Renal cortical epithelial cell (primary cell): ENCODE data around the gene ITGA2. TPM values are rescaled to one million over a fixed set of nuclear protein-coding genes. Genes with fewer than 3 reads are reported as not detected.
"Not testable (repeated sequence)": the region's sequence is repeated elsewhere in the genome, so short reads cannot be mapped to it uniquely, and the experiment has no call there.

Source experiments
- DNase-seq: peaks from one replicate; pipeline ENCODE4 v3.0.0-alpha.2; 2011; ENCODE audit warnings: low read depth
- total RNA-seq: library from RNA; depleted of rRNA; stranded (reverse); fragments of >200 nt; gene quantifications from 2 replicates; pipeline ENCODE4 v1.2.3, GENCODE V29; 2014

ITGA2 gene
- total RNA-seq = 21.3 and 54.2 TPM in 2 replicates

DNA sequence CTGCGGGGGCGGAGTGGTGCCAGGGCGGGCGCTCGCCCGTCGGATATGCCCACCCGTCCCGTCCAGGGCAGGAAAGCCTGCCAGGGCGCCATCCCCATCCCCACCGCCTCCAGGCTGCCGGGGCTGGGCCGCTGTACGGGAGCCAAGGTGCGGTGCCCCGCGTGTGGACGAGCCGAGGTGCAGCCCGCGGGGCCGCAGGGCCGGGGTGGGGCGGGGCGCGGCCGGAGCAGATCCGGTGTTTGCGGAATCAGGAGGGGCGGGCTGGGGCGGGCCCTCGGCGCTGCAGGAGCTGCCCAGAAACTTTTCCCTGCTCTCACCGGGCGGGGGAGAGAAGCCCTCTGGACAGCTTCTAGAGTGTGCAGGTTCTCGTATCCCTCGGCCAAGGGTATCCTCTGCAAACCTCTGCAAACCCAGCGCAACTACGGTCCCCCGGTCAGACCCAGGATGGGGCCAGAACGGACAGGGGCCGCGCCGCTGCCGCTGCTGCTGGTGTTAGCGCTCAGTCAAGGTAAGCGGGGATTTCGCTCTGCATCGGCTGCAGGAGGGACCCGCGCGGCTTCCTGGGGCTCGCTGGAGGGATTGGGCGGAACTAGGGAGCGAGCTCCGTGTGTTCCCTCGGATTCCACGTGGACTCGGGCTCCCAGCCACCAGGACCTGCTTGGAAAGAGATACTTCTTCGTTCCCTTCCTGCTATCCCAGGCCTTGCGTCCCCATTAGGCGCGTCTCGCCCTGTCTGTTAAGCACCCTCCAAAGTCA is at the start of gene ITGA2:
Gene ITGA2, plus strand, starts transcription at position 328 of the 756 bp plus-strand sequence. Its CDS starts 117 bp downstream, at position 445.
- DNase-seq = peak; percentile 43

DNA sequence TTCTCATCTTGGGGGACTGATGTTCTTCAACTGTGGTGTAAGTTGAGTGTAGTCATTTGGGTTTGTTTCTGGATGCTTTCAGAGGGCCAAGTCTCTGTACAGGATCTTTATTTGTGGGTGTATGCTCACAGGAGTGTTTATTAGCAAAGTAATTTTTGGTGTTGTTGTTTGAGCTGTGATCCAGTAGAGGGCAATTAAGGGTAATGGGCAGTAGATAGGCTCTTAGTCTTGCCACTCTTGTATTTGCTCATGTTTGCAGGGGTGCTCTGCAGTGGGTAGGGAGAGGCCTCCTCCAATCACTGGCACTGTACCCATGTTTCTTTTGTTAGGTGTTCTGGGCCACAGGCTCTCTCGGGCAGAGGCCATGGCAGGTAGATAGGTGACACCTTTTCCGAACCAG is 45.9 kb upstream of the ITGA2 start:
- no peak for DNase-seq

DNA sequence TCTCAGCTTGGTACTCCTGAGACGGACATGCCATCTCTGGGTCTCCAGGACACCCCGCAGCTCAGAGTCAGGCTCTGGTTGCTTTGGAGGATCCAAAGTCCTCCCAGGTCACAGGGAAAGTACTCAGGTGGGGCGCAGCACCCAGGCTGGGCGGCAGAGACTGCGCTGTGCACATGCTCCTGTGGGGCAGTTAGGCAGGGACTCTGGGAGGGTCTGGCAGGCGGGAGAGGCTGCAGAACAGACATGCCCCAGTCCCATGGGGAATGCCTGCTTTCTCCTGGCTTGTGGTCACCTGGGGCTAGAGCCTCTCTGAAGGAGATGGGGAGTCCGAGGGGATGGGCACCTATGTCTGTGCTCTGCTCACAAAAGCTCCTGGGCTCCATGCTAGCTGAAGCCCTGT is 45.3 kb upstream of the ITGA2 start:
- DNase-seq = no peak

DNA sequence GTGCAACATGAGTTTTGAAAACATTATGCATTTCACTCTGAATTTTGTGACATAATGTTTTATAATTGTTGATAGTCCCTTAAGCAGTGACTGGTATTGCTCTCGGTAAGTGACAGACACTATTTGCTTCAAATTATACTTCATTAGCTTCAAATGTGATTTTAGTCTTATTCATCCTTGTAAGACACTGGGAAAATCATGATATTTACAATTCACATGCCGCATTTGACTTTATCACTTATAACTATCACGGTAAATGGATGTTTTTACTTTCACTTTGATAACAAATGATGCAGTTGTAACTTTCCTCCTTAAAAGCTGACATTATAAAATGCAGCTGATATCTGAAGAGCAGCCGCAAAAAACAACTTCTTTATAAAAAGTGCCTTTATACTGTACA is 44.1 kb upstream of the ITGA2 start:
- DNase-seq = no peak

DNA sequence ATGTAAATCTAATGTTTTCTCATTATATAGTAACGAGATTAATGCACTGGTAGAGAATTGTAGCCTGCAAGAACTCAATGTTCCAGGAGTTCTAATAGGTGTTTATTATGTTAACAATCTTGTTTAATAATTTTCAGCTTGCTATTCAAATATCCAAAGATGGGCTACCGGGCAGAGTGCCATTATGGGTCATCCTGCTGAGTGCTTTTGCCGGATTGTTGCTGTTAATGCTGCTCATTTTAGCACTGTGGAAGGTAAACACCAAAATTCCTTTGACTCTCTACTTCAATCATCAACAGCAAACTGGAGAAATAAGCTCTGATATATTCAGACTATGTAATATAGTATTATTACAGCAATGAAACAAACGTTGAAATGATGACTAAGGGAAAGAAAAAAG is 41.9 kb upstream of the ITGA2 start:
- DNase-seq = peak; percentile 64

DNA sequence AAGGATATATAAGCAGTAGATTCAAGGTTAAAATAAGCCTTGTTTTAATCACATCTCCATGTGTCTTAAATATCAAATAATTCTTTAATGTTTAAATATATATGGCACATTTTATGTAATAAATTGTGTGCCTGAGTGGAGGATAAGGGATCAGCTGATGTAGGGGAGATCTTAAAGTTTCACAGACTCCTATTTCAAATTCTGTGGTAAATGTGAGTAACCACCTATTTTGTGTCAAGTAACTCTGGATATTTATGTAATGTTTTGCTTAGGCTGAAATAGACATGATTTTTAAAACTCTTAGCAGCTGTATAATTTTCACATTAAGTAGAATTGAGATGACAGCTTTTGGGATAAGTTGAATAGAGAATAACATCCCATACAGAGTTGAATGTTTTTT is 41.3 kb upstream of the ITGA2 start:
- DNase-seq = no peak

DNA sequence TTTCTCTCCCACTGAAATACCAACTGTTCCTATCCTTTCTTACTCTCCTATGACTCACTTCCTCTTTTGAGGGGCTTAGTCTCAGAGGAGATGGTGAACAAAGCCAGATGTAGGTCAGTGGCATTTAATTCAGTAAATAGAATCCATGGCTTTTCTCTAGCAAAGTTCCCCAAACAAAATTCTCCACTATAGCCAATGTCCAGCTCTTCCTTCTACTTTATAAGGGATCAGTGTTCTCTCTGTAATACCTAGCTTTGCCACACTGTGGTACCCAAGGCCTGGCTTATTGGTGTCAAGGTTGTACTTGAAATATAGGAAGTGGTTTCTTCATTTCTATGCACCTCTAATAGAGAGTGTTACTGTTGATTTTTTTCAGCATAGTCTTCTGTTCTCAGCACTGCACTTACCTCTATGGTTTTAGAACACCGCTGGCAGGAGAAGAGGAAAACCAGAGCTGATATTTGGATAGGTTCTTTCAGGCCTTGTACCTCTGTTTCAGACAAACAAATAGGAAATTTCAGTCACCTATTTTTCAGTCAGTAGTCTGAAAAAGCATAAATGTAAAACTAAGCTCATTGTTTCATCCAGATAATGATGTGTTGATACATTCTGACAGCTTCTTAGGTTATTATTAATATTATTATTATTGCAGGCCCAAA is 40.6 kb upstream of the ITGA2 start:
- DNase-seq = peak; percentile 83

GRCh38 chr5:52950686-52951085 is 38.5 kb upstream of the ITGA2 start:
- DNase-seq = no peak

- no peak for DNase-seq
Observed at GRCh38 chr5:52952483-52952882, 36.7 kb upstream of the ITGA2 start.

- DNase-seq = peak; percentile 25
Observed at GRCh38 chr5:52956014-52956413, 33.1 kb upstream of the ITGA2 start.

DNA sequence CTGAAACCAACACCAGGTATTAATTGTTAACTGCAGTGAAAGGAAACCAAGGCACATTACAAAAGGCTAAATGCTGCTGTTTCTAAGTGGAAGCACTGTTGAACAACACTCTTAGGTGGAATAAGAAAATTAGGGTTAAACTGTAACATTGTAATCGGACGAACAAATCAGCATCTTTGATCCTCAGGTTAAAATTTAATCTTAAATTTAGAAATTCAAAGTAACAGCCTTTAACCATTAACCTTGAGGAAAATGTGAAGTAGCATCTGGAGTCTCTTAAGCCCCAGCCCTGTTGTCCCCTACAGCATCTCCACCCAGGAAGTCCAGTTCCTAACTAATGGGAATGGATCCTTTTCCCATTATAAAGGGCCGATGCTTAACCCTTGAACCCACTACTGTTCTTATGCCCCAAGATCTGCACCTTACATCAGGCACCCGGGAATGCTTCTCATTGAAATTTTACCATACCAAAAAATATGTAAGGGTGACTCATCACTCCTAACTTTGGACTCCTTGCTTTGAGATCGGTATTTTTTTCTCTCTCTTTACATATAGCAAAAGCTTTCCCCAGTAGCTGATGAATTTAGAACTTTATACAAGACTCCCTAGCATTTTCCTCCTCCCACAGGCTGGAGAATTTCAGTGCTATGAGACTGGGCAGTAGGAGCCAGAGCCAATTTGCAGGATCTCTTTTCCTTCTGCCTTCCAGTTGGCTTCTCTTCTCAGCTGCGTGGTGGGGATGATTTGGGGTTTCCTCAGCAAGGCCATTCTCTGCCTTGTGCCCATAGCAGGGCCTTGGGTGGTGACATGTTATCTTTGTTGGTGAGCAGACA is 32.0 kb upstream of the ITGA2 start:
- peak; percentile 92 for DNase-seq

- DNase-seq = peak; percentile 88
Observed at GRCh38 chr5:52961274-52961681, 27.9 kb upstream of the ITGA2 start.

DNA sequence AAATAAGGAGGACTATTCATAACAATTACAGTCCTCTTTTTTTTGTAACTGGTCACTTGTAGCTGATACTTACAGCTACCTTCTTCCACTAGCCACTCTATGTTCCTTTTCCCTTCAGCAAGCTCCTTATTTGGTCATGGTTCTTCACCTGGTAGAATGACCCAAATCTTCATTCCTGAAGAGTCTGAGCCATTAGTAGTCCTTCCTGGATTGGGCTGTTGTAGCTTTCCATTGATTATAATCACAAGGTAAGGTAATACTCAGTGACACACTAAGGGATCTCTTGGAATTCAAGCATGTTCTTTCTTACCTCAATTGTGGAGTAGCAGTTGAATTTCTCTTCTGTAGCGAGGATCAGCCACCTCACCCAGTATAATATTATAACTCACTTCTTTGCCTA is 25.5 kb upstream of the ITGA2 start:
- DNase-seq = peak; percentile 68

DNA sequence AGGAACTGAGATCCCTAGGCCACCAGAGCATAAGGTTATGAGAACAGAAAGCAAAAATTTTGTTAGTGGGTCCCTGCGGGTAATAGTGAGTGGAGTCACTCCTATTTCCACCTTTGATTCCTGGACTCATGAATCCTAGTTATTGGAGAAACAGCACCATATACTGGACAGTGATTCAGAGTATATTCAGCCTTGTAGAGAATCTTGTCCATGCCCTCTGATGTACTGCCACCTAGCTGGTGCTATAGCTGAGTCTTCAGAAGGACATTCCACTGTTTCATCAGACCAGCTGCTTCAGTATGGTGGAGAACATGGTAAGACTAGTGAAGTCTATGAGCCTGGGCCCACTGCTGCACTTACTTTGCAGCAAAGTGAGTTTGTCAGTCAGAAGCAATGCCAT is 25.0 kb upstream of the ITGA2 start:
- DNase-seq = peak; percentile 55

DNA sequence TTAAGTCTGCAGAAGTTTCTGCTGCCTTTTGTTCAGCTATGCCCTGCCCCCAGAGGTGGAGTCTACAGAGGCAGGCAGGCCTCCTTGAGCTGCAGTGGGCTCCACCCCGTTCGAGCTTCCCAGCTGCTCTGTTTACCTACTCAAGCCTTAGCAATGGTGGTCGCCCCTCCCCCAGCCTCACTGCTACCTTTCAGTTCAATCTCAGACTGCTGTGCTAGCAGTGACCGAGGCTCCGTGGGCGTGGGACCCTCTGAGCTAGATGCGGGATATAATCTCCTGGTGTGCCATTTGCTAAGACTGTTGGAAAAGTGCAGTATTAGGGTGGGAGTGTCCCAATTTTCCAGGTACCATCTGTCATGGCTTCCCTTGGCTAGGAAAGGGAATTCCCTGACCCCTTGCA is 13.0 kb upstream of the ITGA2 start:
- DNase-seq = not testable (repeated sequence)

GRCh38 chr5:52977264-52977897 is 11.8 kb upstream of the ITGA2 start:
- no peak for DNase-seq

DNA sequence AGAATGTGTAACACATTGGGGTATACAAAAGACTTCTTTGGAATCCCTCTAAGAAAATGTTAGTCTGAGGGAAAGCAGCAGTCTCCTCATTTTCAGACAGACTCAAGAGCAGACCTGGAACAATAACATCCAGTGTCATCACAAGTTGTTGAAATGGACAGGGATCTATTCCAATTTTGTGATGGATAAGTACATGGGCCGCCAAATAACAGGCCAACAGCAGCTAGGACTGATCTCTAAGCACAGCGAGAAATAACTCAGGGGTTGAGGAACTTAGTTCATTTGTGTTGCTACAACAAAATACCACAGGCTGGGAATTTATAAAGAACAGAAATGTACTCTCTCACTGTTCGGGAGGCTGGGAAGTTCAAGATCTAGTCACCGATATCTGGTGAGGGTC is 7.6 kb upstream of the ITGA2 start:
- DNase-seq = no peak

GRCh38 chr5:52983731-52984636 is 5.2 kb upstream of the ITGA2 start:
- peak; percentile 57 for DNase-seq

DNA sequence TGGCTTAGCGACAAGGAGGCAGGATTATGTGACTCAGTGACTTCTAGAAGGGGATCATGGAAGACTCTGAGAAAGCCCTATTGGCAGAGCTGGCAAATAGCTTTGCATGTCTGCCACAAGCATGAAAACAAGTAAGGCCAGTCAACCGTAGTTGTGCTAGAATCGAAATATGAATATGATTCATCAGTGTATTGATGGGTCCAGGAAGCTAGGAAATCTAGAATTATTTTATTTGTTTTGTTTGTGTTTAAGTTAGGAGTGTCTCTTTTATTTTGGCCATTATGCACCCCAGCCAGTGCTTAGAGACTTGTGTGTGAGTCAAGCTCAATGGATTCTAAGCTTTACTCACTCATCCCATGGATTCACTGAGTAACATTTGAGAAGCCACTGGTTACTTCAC is 3.8 kb upstream of the ITGA2 start:
- no peak for DNase-seq

GRCh38 chr5:52987711-52988331 is 1.3 kb upstream of the ITGA2 start:
- peak; percentile 82 for DNase-seq
